Uterus (tissue), 4 donors: ENCODE data around the gene USHBP1. TPM values are rescaled to one million over a fixed set of nuclear protein-coding genes. Genes with fewer than 3 reads are reported as not detected.

Experiments
- DNase-seq, 2 donors: peaks; one replicate each; pipeline ENCODE4 v3.0.0-alpha.2; 2019 to 2020
- H3K27ac ChIP-seq, 2 donors: fragments of 200-600 bp; sonication (generic); 1 replicate in 1 of 2; 2 replicates in 1 of 2; pipeline ENCODE4 v1.5.1; 2016 to 2018
- H3K27me3 ChIP-seq, 2 donors: fragments of 200-600 bp; sonication (generic); one replicate each; pipeline ENCODE4 v1.5.1; 2018 to 2019; ENCODE audit warnings: control low read depth in 1 of 2
- H3K36me3 ChIP-seq, 2 donors: fragments of 200-600 bp; sonication (generic); one replicate each; pipeline ENCODE4 v1.5.1; 2019; ENCODE audit warnings: control low read depth in 1 of 2
- H3K4me1 ChIP-seq, 2 donors: fragments of 200-600 bp; sonication (generic); one replicate each; pipeline ENCODE4 v1.5.1; 2018 to 2019; ENCODE audit warnings: control low read depth in 1 of 2
- H3K4me3 ChIP-seq, 2 donors: fragments of 200-600 bp; sonication (generic); 1 replicate in 1 of 2; 2 replicates in 1 of 2; pipeline ENCODE4 v1.5.1; 2018 to 2019; ENCODE audit warnings: mild to moderate bottlenecking in 1 of 2
- H3K9me3 ChIP-seq, 2 donors: fragments of 200-600 bp; sonication (generic); one replicate each; pipeline ENCODE4 v1.5.1; 2019; ENCODE audit warnings: control low read depth in 1 of 2
- CTCF ChIP-seq, 4 experiments: fragments of 200-600 bp in 2 of 4; fragments of 450-650 bp in 2 of 4; sonication (generic) in 2 of 4; IDR thresholded peaks; one replicate each; pipeline ENCODE4 v1.5.1; 2016 to 2019; ENCODE audit warnings: antibody characterized with exemption in 4 of 4, mild to moderate bottlenecking in 2 of 4, moderate library complexity in 1 of 4
- POLR2A ChIP-seq, 2 donors: fragments of 450-650 bp; IDR thresholded peaks; one replicate each; pipeline ENCODE4 v1.6.1; 2016; ENCODE audit warnings: antibody characterized with exemption in 2 of 2, mild to moderate bottlenecking in 1 of 2, moderate library complexity in 1 of 2
- intact Hi-C: fragments of 100-400 bp; cut with DNase I; formaldehyde crosslinking; loops from one replicate; pipeline ENCODE4 v1.15.1; 2023; ENCODE audit warnings: low total_unique reads
- total RNA-seq, 4 donors: library from RNA; depleted of rRNA in 3 of 4; stranded (reverse); fragments of >200 nt in 3 of 4; gene quantifications; one replicate each; pipeline versions ENCODE4 v1.1.0 to v1.2.4, GENCODE V29; 2014 to 2023
- donor health status: DM: yes; HTN: yes; CAD: no.

Gene USHBP1
- total RNA-seq, 4 donors from 2014 or later, result 3.5 to 23.8 (median 13.0) TPM

GRCh38 chr19:17246681-17247425 is 17.7 kb downstream of the USHBP1 start:
- intact Hi-C loops, result no loop called here
- DNase-seq, result peak in 1 of 2 donors; percentile 51
- peak overlapping the region; percentile 87 to 90 for H3K27ac ChIP-seq
- no peaks in the 10 kb centered on the region for H3K27me3 ChIP-seq
- peaks cover 0 to 13% of the 10 kb centered on the region in 2 donors for H3K4me1 ChIP-seq
- TF ChIP-seq POLR2A (IDR thresholded peaks at IDR 0.05) (no peak), CTCF (IDR thresholded peaks at IDR 0.05) (no peak)
- no peaks in the 10 kb centered on the region for H3K36me3 ChIP-seq
- H3K9me3 ChIP-seq, result no peaks in the 10 kb centered on the region
- H3K4me3 ChIP-seq, result peak overlapping the region; percentile 56 to 60

GRCh38 chr19:17245535-17245984 is 19.0 kb downstream of the USHBP1 start, which contains the start of gene NR2F6:
Gene NR2F6 (minus strand): TSS chr19:17245919. CDS start chr19:17245220, 699 bp downstream.
- no peaks in the 10 kb centered on the region for H3K27me3 ChIP-seq
- peak within 1 kb of the TSS; percentile 56 to 60 for H3K4me3 ChIP-seq
- peak in 1 of 2 donors; percentile 37 for DNase-seq
- intact Hi-C loops, result no loop called here
- no peaks in the 10 kb centered on the region for H3K36me3 ChIP-seq
- H3K9me3 ChIP-seq, result no peaks in the 10 kb centered on the region
- peak within 1 kb of the TSS; percentile 87 to 90 for H3K27ac ChIP-seq
- peaks cover 0 to 13% of the 10 kb centered on the region in 2 donors for H3K4me1 ChIP-seq
- TF ChIP-seq CTCF (IDR thresholded peaks at IDR 0.05), result peak in 1 of 4 experiments; percentile 13
- TF ChIP-seq POLR2A (IDR thresholded peaks at IDR 0.05), result peak; percentile 50 to 55

GRCh38 chr19:17244618-17245534 is 19.7 kb downstream of the USHBP1 start:
- H3K4me1 ChIP-seq, result peaks cover 0 to 13% of the 10 kb centered on the region in 2 donors
- no peaks in the 10 kb centered on the region for H3K9me3 ChIP-seq
- H3K27me3 ChIP-seq, result no peaks in the 10 kb centered on the region
- H3K4me3 ChIP-seq, result peak overlapping the region; percentile 53 to 56
- DNase-seq, result peak in 1 of 2 donors; percentile 60
- peak overlapping the region; percentile 76 to 84 for H3K27ac ChIP-seq
- TF ChIP-seq CTCF (IDR thresholded peaks at IDR 0.05) (no peak), POLR2A (IDR thresholded peaks at IDR 0.05) (no peak)
- intact Hi-C loops, result no loop called here
- no peaks in the 10 kb centered on the region for H3K36me3 ChIP-seq

- TF ChIP-seq POLR2A (IDR thresholded peaks at IDR 0.05) (no peak), CTCF (IDR thresholded peaks at IDR 0.05) (no peak)
- H3K4me1 ChIP-seq, result peaks cover 0 to 13% of the 10 kb centered on the region in 2 donors
- H3K9me3 ChIP-seq, result no peaks in the 10 kb centered on the region
- peak; percentile 56 to 67 for DNase-seq
- no peaks in the 10 kb centered on the region for H3K27me3 ChIP-seq
- H3K4me3 ChIP-seq, result peak overlapping the region; percentile 53 to 56
- peak overlapping the region; percentile 76 to 84 for H3K27ac ChIP-seq
- no peaks in the 10 kb centered on the region for H3K36me3 ChIP-seq
- intact Hi-C loops, result no loop called here
These were observed 20.5 kb downstream of the USHBP1 start for GRCh38 chr19:17243830-17244617.
